ENCODE results near the gene SOBP.

- TF ChIP-seq CTCF (IDR thresholded peaks at IDR 0.05) (no peak), POLR2A (IDR thresholded peaks at IDR 0.05) (no peak)
Observed at GRCh38 chr6:107493158-107494057, 3.5 kb downstream of the SOBP start.
